ENCODE measurements around the gene KIF13A.
"Not testable (repeated sequence)": the region's sequence is repeated elsewhere in the genome, so short reads cannot be mapped to it uniquely, and the experiment has no call there.

Gene KIF13A

DNA sequence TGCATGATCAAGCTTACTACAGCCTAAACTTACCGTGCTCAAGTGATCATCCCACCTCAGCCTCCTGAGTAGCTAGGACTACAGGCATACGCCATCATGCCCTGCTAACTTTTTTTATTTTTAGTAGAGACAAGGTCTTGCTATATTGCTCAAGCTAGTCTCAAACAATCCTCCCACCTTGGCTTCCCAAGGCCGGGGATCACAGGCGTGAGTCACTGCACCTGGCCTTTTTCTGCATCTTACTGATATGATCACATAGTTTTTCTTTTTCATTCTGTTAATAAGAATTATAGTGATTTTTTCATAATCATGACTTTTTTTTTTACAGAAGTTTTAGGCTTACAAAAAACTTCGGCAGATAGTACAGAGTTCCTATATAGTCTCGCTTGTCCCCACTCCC, 93.2 kb downstream of the KIF13A start:
- no peak for DNase-seq

DNA sequence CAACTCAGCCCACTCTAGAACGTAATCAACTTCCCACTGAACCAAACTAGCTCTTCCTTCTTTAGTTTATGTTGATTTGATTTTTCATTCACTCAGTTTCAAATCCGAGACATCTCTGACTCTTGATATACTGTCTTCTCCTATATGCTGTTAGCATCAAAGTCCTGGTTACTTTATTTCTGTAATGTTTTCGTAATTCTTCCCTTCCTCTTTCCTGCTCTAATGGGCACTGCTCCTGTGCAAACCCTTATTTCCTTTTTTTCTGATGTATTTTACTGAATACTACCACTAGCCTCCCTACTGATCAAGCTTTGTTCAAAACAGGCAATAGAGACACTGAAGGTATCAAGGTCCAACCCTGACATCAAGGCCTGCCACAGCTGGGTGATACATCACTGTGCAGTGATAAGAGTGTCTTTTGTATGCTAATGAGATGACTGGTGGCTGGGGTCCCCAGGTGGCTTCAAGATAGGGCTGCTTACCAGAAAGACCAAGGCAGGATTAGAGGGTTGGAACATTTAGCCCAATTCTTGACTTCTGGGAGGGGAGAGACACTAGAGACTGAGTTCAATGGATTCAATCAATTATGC, 95.2 kb downstream of the KIF13A start:
- DNase-seq: no peak

DNA sequence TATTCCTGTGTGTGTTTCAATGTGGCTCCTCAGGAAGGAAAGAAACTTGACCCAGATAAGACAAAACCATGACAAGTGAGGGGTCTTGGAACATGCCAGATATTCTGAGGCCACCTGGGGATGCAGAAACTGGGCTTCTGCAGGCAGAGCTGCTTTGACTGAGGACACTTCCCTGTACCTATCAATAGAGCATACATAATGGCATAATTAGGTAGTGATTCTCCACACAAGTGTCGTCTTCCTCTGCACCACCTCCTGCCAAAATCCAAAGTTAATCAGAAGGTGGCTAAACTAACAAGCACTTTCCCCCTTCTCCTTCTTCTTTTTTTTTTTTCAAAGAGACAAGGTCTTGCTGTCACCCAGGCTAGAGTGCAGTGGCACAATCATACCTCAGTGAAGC, 97.1 kb downstream of the KIF13A start:
- no peak for DNase-seq

DNA sequence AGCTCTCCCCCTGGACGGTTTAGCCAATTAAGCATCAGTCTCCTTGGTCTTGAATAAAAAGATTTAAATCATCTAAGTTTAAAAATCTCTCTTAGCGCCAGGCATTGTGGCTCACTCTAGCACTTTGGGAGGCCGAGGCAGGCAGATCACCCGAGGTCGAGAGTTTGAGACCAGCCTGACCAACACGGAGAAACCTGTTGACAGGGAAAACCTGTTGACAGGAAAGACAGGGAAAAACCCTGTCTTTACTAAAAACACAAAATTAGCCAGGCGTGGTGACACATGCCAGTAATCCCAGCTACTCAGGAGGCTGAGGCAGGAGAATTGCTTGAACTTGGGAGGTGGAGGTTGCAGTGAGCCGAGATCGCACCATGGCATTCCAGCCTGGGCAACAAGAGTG, 97.7 kb downstream of the KIF13A start:
- DNase-seq: not testable (repeated sequence)

DNA sequence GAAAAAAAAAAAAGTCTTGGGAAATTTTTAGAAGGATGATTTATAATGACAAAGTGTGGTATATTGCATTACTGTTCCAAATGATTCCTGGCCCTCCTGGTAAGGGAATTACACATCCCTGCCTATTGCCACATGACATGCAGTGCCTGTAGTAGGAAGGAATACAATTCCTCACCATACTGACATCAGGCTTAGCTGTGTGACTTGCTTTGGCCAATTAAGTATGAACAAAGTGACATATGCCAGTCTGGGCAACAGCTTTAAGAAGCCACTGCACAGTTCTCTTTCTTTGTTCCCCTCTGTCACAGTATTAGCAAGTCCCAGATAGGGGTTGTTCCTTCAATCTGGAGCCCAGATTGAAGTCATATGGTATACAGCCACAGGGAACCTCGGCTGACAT, 100.5 kb downstream of the KIF13A start:
- no peak for DNase-seq

DNA sequence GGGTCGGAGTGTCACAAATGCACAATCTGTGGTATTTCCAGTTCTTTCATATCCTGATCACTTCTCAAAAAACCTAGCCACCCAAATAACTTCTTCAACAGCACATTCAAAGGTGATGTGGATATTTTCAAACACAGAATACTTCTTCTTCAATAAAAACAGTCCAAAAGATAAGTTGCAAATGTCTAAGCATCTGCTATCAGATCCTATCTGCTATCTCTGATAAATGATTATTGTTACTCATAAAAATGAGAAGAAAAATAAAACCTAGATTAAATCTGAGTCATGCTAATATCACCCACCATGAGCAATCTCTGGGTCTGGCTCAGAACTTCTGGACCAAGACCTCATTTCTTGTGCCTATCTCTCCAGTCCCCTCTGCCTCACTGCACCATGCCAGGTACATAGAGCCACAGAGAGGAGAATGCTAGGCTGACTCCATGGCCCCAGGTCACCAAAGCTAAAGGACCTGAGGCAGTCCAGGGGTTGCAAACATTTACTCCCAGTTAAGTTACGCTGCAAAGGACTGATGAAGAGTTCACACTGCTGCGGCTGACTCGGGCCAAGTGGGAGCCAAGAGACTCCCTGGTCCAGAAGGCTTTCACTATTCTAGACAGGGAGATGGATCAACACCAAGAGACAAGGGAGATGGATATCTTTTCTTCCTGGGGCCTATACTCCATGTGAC, 101.4 kb downstream of the KIF13A start:
- no peak for DNase-seq

DNA sequence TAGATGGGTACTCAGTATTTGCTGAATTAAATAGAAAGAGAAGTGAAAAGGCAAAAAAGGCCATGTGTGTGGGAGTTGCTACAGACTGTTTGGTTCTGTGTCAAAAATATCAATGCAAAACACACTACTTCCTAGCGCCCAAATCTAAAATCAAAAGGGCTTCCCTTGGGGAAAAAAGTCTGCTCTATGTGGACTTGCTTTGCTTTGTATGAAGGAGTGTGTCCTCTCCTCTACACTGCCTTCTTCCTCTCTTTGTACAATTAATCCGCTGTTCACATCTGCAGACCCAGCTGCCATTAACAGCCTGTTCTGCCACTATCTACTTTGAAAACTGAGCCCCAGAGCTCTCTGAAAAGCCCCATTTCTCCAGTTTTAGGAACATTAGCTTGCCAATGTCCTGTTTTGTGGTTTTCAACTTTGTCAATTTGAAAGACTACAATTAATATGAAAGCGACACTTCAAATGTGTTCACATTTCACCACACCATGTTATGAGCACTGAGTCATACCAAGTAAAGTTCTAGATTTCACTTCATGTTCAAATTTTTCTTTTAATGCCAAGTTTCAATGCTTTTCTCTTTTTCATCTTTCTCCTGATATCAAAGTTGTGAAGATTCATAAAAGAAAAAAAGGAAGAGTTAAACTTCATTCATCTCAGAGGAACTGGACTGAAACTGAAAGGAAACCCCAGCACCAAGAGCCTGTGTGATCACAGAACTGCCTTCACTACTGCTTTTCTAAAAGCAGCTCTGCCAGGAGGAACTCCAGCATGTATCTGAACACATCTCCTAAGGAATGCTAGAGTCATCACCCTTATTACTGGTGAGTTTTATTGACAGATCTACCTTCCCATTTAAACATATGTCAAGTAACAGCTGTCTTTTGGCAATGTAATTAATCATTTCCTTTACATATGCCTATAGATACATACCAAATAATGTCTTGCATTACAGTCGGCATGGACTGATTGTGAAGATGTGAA, 102.6 kb downstream of the KIF13A start:
- no peak for DNase-seq

DNA sequence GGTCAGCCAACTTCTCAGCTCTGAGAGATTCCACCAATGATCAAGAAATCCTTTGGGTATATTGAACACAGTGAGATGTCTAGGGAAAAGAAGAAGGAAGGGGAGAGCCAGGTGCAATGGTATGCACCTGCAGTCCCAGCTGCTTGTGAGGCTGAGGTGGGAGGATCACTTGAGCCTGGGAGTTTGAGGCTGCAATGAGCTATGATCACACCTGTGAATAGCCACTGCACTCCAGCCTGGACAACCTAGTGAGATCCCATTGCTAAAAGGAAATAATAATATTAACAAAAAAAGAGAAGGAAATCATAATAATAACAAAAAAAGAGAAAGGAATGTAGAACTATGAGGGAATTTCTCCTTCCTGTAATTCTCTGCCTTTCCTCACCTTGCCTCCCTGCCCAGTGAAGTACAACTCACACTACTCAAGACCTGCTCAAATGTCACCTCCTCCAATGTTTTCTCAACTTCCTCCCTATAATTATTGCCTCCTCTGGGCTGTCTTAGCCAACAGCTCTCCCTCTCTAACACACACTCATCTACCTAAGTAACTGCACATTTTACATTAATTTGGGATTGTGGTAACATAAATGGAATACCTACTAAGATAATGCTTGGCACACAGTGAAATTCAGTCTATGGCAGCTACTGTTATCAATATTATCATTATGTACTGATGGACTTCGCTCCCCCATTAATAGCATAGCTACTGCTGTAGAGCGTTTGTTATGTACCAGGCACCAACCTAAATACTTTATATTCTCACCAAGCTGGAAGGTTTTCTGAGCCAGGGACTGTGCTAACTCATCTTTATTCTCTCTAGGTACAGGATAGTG, 103.6 kb downstream of the KIF13A start:
- DNase-seq: no peak

DNA sequence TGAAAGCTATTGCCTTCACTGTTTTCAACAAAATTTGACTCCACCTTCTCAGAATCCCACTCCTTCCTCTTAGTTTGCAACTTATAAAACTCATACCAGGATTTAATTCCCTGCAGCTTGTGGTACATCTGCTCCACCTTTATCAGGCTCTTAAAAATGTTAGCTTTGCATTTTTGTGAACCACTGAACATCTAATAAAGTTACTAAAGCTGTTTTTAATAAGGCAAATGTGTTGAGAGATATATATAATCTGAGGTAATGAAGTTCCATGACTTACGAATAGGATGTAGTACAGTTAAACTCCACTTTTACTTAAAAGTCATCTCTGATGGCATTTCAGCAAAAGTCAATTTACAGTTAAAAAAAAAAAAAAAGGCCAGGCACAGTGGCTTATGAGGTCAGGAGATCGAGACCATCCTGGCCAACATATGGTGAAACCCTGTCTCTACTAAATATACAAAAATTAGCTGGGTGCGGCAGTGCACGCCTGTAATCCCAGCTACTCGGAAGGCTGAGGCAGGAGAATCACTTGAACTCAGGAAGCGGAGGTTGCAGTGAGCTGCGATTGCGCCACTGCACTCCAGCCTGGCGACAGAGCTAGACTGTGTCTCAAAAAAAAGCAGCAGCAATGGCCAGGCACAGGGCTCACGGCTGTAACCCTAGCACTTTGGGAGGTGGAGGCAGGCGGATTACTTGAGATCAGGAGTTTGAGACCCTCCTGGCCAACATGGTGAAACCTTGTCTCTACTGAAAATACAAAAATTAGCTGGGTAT, 106.2 kb downstream of the KIF13A start:
- DNase-seq: no peak

DNA sequence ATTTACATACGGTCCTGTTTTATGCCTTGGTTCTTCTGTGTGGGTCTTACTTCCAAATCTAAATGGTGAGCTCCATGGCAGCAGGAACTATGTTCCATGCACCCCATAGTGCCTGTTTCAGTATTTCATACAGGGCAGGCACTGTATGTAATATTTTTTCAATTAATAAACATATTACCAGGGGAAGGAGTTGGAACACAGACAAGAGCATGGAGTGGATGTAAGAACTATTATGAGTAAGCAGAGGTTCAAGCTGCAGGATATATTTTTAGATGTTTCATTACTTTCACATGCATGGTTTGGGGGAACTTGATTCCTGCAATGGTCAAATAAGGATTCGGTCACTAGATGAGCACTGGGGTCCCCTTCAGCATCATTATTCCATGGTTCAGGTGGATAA, 108.3 kb downstream of the KIF13A start:
- no peak for DNase-seq

DNA sequence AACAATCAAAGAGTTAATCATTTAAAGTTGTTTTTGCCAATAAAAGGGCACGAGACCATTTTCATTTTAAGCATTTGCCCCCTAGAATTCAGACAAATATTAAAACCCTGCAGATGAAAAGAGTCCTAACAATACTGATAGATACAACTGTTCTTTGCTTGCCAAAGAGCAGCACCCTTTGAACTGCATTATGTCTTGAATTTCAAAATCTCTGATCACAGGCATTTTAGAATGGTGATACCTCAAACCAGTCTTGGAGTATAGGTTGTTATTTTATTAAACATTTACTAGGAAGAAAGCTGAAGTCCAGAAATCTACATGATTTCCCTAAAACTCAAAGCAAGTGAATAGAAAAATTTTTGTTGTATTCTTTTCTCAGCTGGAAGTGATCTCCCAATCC, 108.7 kb downstream of the KIF13A start:
- no peak for DNase-seq

DNA sequence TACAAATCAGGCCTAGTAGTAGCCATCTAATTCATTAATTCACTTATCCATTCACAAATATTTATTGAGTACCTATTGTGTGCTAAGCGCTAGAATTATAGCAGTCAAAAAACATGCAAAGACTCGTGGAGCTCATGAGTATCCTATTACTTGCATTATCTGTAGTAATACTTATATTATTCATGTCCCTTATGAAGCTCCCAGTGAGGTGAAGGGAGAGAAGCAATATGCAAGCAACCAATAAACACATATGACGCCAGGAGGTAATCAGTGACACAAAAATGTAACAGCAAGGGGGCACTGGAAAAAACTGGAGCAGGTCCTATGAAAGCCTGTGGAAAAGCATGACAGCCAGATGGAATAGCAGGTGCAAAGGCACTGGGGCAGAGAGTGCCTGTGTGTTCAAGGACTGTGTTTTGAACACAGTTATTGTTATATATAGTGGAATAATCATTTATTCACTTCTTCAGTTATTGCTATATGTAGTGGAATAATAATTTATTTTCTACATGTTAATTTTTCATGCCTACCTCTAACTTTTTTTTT, 109.5 kb downstream of the KIF13A start:
- no peak for DNase-seq

DNA sequence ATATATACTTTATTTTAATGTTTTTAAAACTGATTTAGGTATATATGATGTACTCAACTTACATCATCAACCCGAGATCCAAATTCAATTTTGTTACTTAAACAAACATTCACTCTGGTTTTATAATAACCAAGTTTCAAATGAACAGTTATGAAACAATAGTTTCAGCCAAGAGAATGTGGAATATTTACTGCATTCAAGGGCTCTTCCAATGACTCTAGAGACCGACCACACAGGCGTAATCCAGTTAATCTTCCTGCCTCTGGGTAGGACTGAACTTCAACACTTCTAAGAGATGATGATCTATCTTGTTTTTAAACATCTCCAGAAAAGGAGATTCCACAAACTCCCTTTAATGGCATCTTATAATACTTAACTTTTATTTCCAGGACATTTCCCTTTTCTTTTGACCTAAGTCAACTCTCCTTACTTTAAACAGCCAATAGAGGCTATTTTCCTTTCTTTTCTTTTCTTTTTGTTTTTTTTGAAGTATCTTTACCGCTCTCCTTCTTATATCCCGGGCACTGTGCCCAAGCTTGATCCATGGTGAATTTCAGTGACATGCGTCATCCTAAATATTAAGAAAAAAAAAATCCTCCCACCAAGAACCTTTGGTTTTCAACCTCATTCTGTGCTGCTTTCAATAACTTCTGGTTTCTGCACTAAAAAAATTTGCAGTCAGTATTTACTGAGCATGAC, 110.1 kb downstream of the KIF13A start:
- DNase-seq: no peak

DNA sequence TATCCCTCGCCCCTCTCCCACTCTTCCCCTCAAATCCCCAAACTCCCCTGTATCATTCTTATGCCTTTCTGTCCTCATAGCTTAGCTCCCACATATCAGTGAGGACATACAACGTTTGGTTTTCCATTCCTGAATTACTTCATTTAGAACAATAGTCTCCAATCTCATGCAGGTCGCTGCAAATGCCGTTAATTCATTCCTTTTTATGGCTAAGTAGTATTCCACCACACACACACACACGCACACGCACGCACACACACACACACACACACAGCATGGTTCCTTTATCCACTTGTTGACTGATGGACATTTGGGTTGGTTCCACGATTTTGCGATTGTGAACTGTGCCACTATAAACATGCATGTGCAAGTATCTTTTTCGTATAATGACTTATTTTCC, 112.7 kb downstream of the KIF13A start:
- no peak for DNase-seq

DNA sequence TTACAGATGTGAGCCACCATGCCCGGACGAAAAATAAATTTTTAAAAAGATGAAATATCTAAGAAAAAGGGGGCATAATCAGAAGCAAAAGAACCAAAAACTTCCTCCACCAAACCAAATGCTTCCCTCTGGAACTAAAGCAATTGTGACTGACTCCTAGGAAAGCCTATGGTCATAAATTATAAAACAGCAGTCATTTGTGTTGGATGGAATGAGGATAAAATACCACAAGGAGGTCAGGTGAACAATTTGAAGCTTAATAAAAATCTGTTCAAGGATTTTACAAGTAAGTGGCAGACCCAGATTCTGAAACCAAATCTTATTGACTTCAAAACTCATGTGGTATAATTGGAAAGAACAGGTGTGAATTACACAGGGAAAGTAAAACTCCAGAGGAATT, 114.5 kb downstream of the KIF13A start:
- no peak for DNase-seq

DNA sequence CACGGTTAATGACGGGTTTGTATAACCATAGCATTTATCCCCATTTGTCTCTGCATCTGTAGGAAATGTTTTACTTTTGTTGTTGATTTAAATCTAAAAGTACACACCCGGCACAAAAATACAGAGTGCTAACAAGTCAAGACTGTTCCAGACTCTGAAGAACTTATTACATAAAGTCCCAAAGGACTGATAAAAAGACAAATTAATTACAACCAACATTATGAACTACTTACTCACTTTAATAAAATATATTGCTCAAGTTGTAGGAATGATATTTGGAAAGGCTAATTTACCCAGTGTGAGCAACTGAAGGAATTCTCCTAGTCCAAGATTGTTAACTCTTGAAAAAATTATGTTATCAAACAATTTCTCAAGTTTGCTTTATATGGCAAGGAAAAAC, 115.6 kb downstream of the KIF13A start:
- DNase-seq: no peak

DNA sequence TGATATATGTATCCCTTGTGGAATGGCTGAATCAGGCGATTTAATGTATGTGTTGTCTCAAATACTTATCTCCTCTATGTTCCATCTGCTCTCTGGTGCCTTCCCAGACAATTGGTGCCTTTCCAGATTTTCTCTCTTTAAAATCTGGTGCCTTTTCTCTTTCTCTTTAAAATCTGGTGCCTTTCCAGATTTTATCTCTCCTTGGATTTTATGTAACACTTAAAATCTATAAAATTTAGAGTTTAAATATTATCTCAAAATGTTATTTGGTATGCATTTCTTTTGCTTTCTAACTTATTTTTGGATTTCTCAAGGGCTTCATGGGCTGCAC, 116.3 kb downstream of the KIF13A start:
- DNase-seq: no peak

DNA sequence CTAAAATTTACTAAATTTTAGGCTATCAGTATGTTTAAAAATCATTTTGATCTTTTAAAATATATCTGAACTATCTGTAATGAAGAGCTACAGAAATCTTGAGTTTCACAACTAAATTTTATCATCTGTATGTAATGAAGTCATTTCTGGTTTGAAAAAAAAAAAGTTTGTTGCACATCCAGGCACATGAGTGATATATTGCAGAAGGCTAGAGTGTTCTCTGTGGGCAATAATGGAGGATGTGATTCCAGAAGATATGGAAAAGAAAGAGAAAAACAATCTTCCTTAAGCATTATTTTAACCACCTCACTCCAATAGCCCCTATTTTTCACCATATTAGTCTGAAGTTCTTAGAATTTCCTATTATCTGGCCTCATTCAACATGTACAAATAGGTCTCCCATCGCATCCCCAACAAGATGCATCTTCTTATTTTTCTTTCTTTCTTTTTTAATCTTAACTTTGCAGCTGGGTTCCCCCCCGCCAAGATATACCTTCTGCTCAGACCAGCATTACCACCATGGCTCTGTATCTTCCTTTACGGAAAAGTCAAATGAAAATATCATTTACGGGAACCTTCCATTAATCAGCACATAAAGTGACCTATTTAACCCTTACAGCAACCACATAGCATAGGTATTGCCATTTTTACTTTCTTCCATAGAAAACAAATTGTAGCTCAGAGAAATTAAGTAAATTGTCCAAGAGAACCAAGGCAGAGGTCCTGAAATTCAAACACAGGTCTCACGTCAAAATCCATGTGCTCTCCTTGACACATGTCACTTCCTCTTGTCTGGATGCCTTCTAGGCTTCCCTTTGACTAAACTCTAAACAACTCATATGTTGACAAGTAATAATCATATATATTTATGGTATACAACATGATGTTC, 116.9 kb downstream of the KIF13A start:
- DNase-seq: no peak

DNA sequence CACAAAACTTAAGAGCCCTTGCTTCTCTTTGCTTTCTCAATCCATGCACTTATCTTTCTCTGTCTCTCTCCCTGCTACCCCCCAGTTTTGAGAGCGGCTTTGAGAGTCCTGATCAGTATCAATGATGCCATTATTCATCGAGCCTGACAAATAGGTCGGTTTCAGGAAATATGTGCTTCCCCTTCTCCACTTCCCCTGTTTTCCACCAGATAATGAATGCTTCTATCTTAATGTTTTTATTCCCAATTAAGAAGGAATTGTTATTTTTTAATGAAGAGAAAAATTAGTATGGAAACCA, 117.7 kb downstream of the KIF13A start:
- DNase-seq: no peak

DNA sequence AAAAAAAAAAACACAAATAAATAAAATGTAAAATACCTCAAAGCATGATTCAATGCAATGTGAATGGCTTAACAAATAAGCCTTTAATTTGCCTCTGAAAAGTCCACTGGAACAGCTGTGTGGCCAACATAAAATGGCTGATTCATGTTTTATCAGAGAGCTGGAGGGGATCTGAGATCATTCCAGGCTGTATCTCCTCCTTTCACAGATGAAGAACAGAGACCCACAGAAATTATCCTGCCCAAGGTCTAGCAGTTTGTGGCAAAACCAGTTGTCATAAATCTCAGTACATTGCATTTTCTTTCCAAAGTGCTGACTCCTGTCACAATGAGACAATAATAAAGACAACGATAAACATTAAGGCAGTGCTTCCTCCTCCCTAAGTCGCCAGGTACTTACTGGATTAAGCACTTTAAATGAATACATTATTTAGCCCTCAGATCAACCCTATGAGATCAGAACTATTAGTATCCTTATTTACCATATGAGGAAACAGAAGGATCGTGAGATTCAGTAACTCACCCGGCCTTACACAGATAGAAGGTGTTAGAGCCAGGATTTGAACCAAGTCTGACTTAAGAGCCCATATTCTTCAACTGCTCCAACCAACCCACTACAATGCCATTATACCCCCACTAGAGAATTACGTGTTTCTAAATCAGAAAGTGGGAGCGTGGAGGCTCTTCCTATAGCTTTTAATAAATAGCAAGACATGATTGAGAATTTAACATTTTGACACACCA, 118.3 kb downstream of the KIF13A start:
- no peak for DNase-seq
